C4-2B (cell line): ENCODE measurements around the gene SETBP1.

Experiments
- CTCF ChIP-seq: fragments of 450-650 bp; conservative IDR thresholded peaks from 2 replicates; pipeline ENCODE4 v1.5.1; 2017; ENCODE audit warnings: mild to moderate bottlenecking
- ZFX ChIP-seq: fragments of 450-650 bp; IDR thresholded peaks from 2 replicates; pipeline ENCODE4 v1.6.1; 2017

- TF ChIP-seq CTCF: no peak
- TF ChIP-seq ZFX: no peak
These were observed 329.1 kb downstream of the SETBP1 start for GRCh38 chr18:45009756-45010155.
